H1 (cell line): ENCODE results near the gene RSPO1. TPM values are rescaled to one million over a fixed set of nuclear protein-coding genes. Genes with fewer than 3 reads are reported as not detected.

Experiments
- CTCF ChIA-PET: fragments of 300-600 bp; sonication (Branson Sonifier 250); formaldehyde crosslinking; loops from one replicate; lab custom pipeline; 2021; ENCODE audit not compliant: partially characterized antibody; lab: Charles Lee
- POLR2A ChIA-PET: fragments of 300-600 bp; sonication (Branson Sonifier 250); formaldehyde crosslinking; loops from one replicate; lab custom pipeline; 2021; ENCODE audit warnings: inconsistent platforms; ENCODE audit not compliant: partially characterized antibody; lab: Charles Lee
- DNase-seq, 2 experiments: peaks; one replicate each; pipeline versions ENCODE4 v3.0.0 to v3.0.0-alpha.2; 2010 to 2022; ENCODE audit warnings: low spot score in 2 of 2, low read depth in 1 of 2, mixed read lengths in 1 of 2
- FAIRE-seq: peaks from 2 replicates; lab custom pipeline; 2011; peaks lifted over from hg19 to GRCh38; lab: Jason Lieb, UNC
- H2AFZ ChIP-seq: 2 replicates; pipeline ENCODE4 v1.8.1; 2012; ENCODE audit warnings: low read length, inconsistent platforms
- H2AK5ac ChIP-seq: 2 replicates; pipeline ENCODE4 v1.6.1; 2013; ENCODE audit warnings: low read depth, low read length
- H2BK120ac ChIP-seq: replicated peaks from 2 replicates; pipeline ENCODE3; 2013; ENCODE audit warnings: low read depth, low read length, inconsistent platforms
- H2BK12ac ChIP-seq: 2 replicates; pipeline ENCODE4 v1.6.1; 2013; ENCODE audit warnings: low read depth, low read length
- H2BK15ac ChIP-seq: 2 replicates; pipeline ENCODE4 v1.6.1; 2013; ENCODE audit warnings: low read length
- H2BK20ac ChIP-seq: 2 replicates; pipeline ENCODE4 v1.6.1; 2013; ENCODE audit warnings: low read length
- H2BK5ac ChIP-seq: 2 replicates; pipeline ENCODE4 v1.6.1; 2013; ENCODE audit warnings: low read depth, low read length
- H3K14ac ChIP-seq: 2 replicates; pipeline ENCODE4 v1.6.1; 2013; ENCODE audit warnings: inconsistent platforms; ENCODE audit not compliant: insufficient read length
- H3K18ac ChIP-seq: 2 replicates; pipeline ENCODE4 v1.6.1; 2013; ENCODE audit warnings: low read length; ENCODE audit errors: extremely low read depth
- H3K23ac ChIP-seq: 2 replicates; pipeline ENCODE4 v1.6.1; 2013; ENCODE audit warnings: inconsistent platforms; ENCODE audit not compliant: insufficient read length
- H3K23me2 ChIP-seq: 2 replicates; pipeline ENCODE4 v1.6.1; 2013; ENCODE audit warnings: low read depth, low read length
- H3K27ac ChIP-seq: 2 replicates; pipeline ENCODE4 v1.6.1; 2011; ENCODE audit warnings: low read depth, low read length, inconsistent platforms
- H3K27me3 ChIP-seq, 4 experiments: replicated peaks in 1 of 4; 1 replicate in 1 of 4; 2 replicates in 3 of 4; pipeline versions ENCODE4 v1.6.1 to v1.8.1; 2011 to 2013; ENCODE audit warnings: low read length in 3 of 4, mild to moderate bottlenecking in 3 of 4, inconsistent platforms in 2 of 4, mixed read lengths in 2 of 4, moderate library complexity in 1 of 4; ENCODE audit not compliant: control insufficient read depth in 3 of 4, insufficient read depth in 3 of 4; ENCODE audit errors: extremely low read depth in 1 of 4
- H3K36me3 ChIP-seq, 4 experiments: 2 replicates each; pipeline versions ENCODE4 v1.6.1 to v1.8.1; 2011 to 2013; ENCODE audit warnings: mild to moderate bottlenecking in 4 of 4, low read length in 3 of 4, moderate library complexity in 2 of 4, control low read depth in 1 of 4, inconsistent platforms in 1 of 4; ENCODE audit not compliant: insufficient read depth in 4 of 4, control insufficient read depth in 2 of 4
- H3K4ac ChIP-seq: replicated peaks from 2 replicates; pipeline ENCODE3; 2013; ENCODE audit warnings: low read length, low read depth, mixed read lengths, inconsistent platforms; ENCODE audit not compliant: insufficient read length
- H3K4me1 ChIP-seq, 4 experiments: replicated peaks in 1 of 4; 1 replicate in 1 of 4; 2 replicates in 3 of 4; pipeline versions ENCODE4 v1.6.1 to v1.8.1; 2011 to 2013; ENCODE audit warnings: low read length in 3 of 4, inconsistent platforms in 2 of 4, mixed read lengths in 1 of 4; ENCODE audit not compliant: insufficient read depth in 4 of 4, control insufficient read depth in 3 of 4
- H3K4me2 ChIP-seq, 2 experiments: 2 replicates each; pipeline versions ENCODE4 v1.6.1 to v1.8.1; 2011 to 2013; ENCODE audit warnings: low read depth in 2 of 2, low read length in 2 of 2, control low read depth in 1 of 2, inconsistent platforms in 1 of 2, mild to moderate bottlenecking in 1 of 2; ENCODE audit not compliant: insufficient read depth in 1 of 2
- H3K4me3 ChIP-seq, 4 experiments: fragments of 200-600, 300-600 bp in 1 of 4; sonication (generic), shearing (Covaris generic), sonication (Bioruptor Twin) in 1 of 4; 2 replicates each; pipeline versions ENCODE4 v1.5.1 to v1.8.1; 2011 to 2016; ENCODE audit warnings: low read length in 4 of 4, low read depth in 3 of 4, control low read depth in 2 of 4, inconsistent platforms in 2 of 4, mild to moderate bottlenecking in 2 of 4, mixed read lengths in 1 of 4, moderate library complexity in 1 of 4; ENCODE audit not compliant: insufficient read depth in 2 of 4; ENCODE audit errors: extremely low read depth in 1 of 4
- H3K56ac ChIP-seq: replicated peaks from 2 replicates; pipeline ENCODE3; 2013; ENCODE audit warnings: low read depth, mild to moderate bottlenecking, mixed read lengths, low read length, inconsistent platforms; ENCODE audit not compliant: insufficient read length
- H3K79me1 ChIP-seq: 2 replicates; pipeline ENCODE4 v1.6.1; 2013; ENCODE audit warnings: low read depth, low read length, control low read depth
- H3K79me2 ChIP-seq, 2 experiments: 2 replicates each; pipeline versions ENCODE4 v1.6.1 to v1.8.1; 2012 to 2013; ENCODE audit warnings: low read length in 2 of 2, mild to moderate bottlenecking in 2 of 2, inconsistent platforms in 1 of 2; ENCODE audit not compliant: insufficient read depth in 2 of 2, control insufficient read depth in 1 of 2
- H3K9ac ChIP-seq, 4 experiments: replicated peaks in 1 of 4; 1 replicate in 1 of 4; 2 replicates in 3 of 4; pipeline versions ENCODE4 v1.6.1 to v1.8.1; 2011 to 2013; ENCODE audit warnings: low read depth in 3 of 4, low read length in 3 of 4, control low read depth in 2 of 4, mild to moderate bottlenecking in 2 of 4, moderate library complexity in 2 of 4, inconsistent platforms in 1 of 4; ENCODE audit errors: extremely low read depth in 1 of 4
- H3K9me3 ChIP-seq, 2 experiments: 2 replicates each; pipeline versions ENCODE4 v1.6.1 to v1.8.1; 2012 to 2013; ENCODE audit warnings: mild to moderate bottlenecking in 2 of 2, moderate library complexity in 2 of 2, control low read depth in 1 of 2, inconsistent platforms in 1 of 2, low read depth in 1 of 2, low read length in 1 of 2, mixed read lengths in 1 of 2; ENCODE audit not compliant: insufficient read depth in 2 of 2
- H4K20me1 ChIP-seq, 2 experiments: replicated peaks in 1 of 2; 2 replicates each; pipeline versions ENCODE3 to v1.8.1; 2011 to 2013; ENCODE audit warnings: inconsistent platforms in 2 of 2, low read length in 2 of 2, mild to moderate bottlenecking in 1 of 2; ENCODE audit not compliant: insufficient read depth in 2 of 2, control insufficient read depth in 1 of 2
- H4K5ac ChIP-seq: 2 replicates; pipeline ENCODE4 v1.6.1; 2013; ENCODE audit warnings: low read length, low read depth, mixed read lengths, inconsistent platforms; ENCODE audit not compliant: insufficient read length
- H4K8ac ChIP-seq: 2 replicates; pipeline ENCODE4 v1.8.0; 2013; ENCODE audit warnings: mild to moderate bottlenecking, moderate library complexity, low read length, inconsistent platforms; ENCODE audit not compliant: insufficient read depth; ENCODE audit errors: extremely low read depth
- H4K91ac ChIP-seq: replicated peaks from 2 replicates; pipeline ENCODE3; 2013; ENCODE audit warnings: low read length, mixed read lengths, inconsistent platforms; ENCODE audit not compliant: insufficient read length
- CBX5 ChIP-seq: fragments of 300-800, 300-1000 bp; sonication (generic); IDR thresholded peaks from 2 replicates; pipeline ENCODE4 v1.7.1; 2016; ENCODE audit warnings: antibody characterized with exemption, low read length, low read depth
- CEBPB ChIP-seq: IDR thresholded peaks from 2 replicates; pipeline ENCODE4 v1.6.1; 2012; ENCODE audit warnings: low read depth, low read length
- GTF2F1 ChIP-seq: IDR thresholded peaks from 2 replicates; pipeline ENCODE4 v1.6.1; 2012; ENCODE audit warnings: low read depth, low read length, improper control_type of control experiment, borderline replicate concordance
- HDAC2 ChIP-seq, 2 experiments: fragments of 300-600 bp in 1 of 2; sonication (generic) in 1 of 2; IDR thresholded peaks; 2 replicates each; pipeline ENCODE4 v1.6.1; 2011 to 2012; ENCODE audit warnings: low read depth in 2 of 2, low read length in 2 of 2, mild to moderate bottlenecking in 2 of 2, moderate library complexity in 2 of 2, borderline replicate concordance in 1 of 2, inconsistent platforms in 1 of 2
- JUND ChIP-seq: IDR thresholded peaks from 2 replicates; pipeline ENCODE4 v1.6.1; 2011; ENCODE audit warnings: mild to moderate bottlenecking, improper control_type of control experiment, low read length
- MAFK ChIP-seq: IDR thresholded peaks from 2 replicates; pipeline ENCODE4 v1.6.1; 2012; ENCODE audit warnings: low read depth, mild to moderate bottlenecking, improper control_type of control experiment, low read length
- NRF1 ChIP-seq: IDR thresholded peaks from 2 replicates; pipeline ENCODE4 v1.6.1; 2011; ENCODE audit warnings: mild to moderate bottlenecking, low read depth, low read length, improper control_type of control experiment
- RXRA ChIP-seq: IDR thresholded peaks from 2 replicates; pipeline ENCODE4 v1.6.1; 2011; ENCODE audit warnings: low read depth, mild to moderate bottlenecking, low read length, moderate library complexity; ENCODE audit not compliant: insufficient read depth
- SP2 ChIP-seq: IDR thresholded peaks from 2 replicates; pipeline ENCODE4 v1.6.1; 2012; ENCODE audit warnings: mild to moderate bottlenecking, low read length, inconsistent platforms
- TAF1 ChIP-seq: IDR thresholded peaks from 2 replicates; pipeline ENCODE4 v1.6.1; 2011; ENCODE audit warnings: mild to moderate bottlenecking, low read depth, low read length
- USF2 ChIP-seq: IDR thresholded peaks from 2 replicates; pipeline ENCODE4 v1.6.1; 2011; ENCODE audit warnings: low read length, improper control_type of control experiment
- WGBS, 2 experiments: shearing (Covaris generic) in 1 of 2; methylation state at CpG; one replicate each; pipeline versions ENCODE4 v1.1.6 to v1.1.7; 2013 to 2015; ENCODE audit warnings: low lambda C conversion rate in 2 of 2, mixed read lengths in 2 of 2, inconsistent platforms in 1 of 2, low coverage in 1 of 2, missing lambda C conversion rate in 1 of 2; ENCODE audit not compliant: insufficient replicate concordance in 2 of 2, insufficient coverage in 1 of 2, insufficient read length in 1 of 2; ENCODE audit errors: extremely low coverage in 1 of 2, missing lambda C conversion rate in 1 of 2; 5-methylcytosine and 5-hydroxymethylcytosine counted together
- polyA plus RNA-seq, 7 experiments: library from polyadenylated mRNA; depleted of rRNA in 3 of 7; stranded (reverse) in 5 of 7; unstranded in 2 of 7; fragments of >200 nt in 5 of 7; fragments of 200-250 nt in 2 of 7; gene quantifications; 1 replicate in 5 of 7; 2 replicates in 1 of 7; 4 replicates in 1 of 7; pipeline versions ENCODE4 v1.2.1 to v1.2.3, GENCODE V29; 2011 to 2013; ENCODE audit warnings: missing spikeins in 2 of 7, mixed read lengths in 2 of 7
- total RNA-seq: library from RNA; stranded (reverse); fragmentation: NEBNext Ultra II Directional; extraction: Animal tissue kit (Norgen Biotek cat#: 25700); gene quantifications from 2 replicates; pipeline ENCODE4 v1.2.1, GENCODE V29; 2021
- TF ChIP-seq, protein P1 (sequence below): IDR thresholded peaks from 2 replicates; pipeline ENCODE4 v1.6.1; 2012; ENCODE audit warnings: inconsistent platforms

Gene RSPO1
- total and polyA plus RNA-seq, 2 of the 8 experiments (the other 6 are each of a cell fraction or from before 2014, with no cell fraction given): 0.39 TPM; not detected in 1

- Histone ChIP-seq H3K27me3 (peaks cover 0 to 3% (median 0%) of the 10 kb centered on the region in 4 experiments; a peak in 3 of 7 replicates), H3K4me1 (no peaks in the 10 kb centered on the region), H4K91ac (no peak overlapping the region), H3K56ac (no peak overlapping the region), H3K18ac (no peak overlapping the region), H2BK20ac (no peak overlapping the region), H4K5ac (no peak overlapping the region), H3K9me3 (no peaks in the 10 kb centered on the region), H3K27ac (no peak overlapping the region), H2BK12ac (no peak overlapping the region), H3K4ac (no peak overlapping the region), H3K4me2 (no peak overlapping the region), H3K23me2 (no peaks in the 10 kb centered on the region; the same call in 1 of the 2 replicates), H3K36me3 (no peaks in the 10 kb centered on the region), H2BK5ac (no peak overlapping the region), H2AFZ (no peak overlapping the region), H3K23ac (no peak overlapping the region), H3K9ac (no peak overlapping the region), H3K14ac (no peak overlapping the region), H2AK5ac (no peak overlapping the region), H2BK15ac (no peak overlapping the region), H2BK120ac (no peak overlapping the region), H3K79me1 (peaks cover 5% of the 10 kb centered on the region; the same call in 1 of the 2 replicates), H4K8ac (no peak overlapping the region), H3K4me3 (no peak overlapping the region), H3K79me2 (peaks cover 6 to 8% of the 10 kb centered on the region in 2 experiments), H4K20me1 (no peaks in the 10 kb centered on the region)
- POLR2A ChIA-PET: interaction anchor here (1.2 kb wide), 1 partner anchor 84 kb away, joined by 4 read pairs; no protein-coding TSS in a partner anchor
- DNase-seq (no peak), FAIRE-seq (no peak)
- 86% methylated on average over 5 of the region's 5 CpGs; no CpG with 5 or more reads in 1 of the 2 experiments for WGBS, 2 experiments
- CTCF ChIA-PET: interaction anchor here (1.0 to 13.4 kb wide), 5 partner anchors 8 to 113 kb away, joined by 3 to 400 read pairs (median 59); a partner anchor contains a TSS
- TF ChIP-seq CBX5 (no peak), JUND (no peak), MAFK (no peak), CEBPB (no peak), NRF1 (no peak), TAF1 (no peak), RXRA (no peak), SP2 (no peak), USF2 (no peak), GTF2F1 (no peak), HDAC2 (IDR thresholded peaks at IDR 0.05; ENCODE audit: borderline replicate concordance in 1 of 2, low read depth in 2 of 2, low read length in 2 of 2) (no peak)
- TF ChIP-seq, protein P1, sequence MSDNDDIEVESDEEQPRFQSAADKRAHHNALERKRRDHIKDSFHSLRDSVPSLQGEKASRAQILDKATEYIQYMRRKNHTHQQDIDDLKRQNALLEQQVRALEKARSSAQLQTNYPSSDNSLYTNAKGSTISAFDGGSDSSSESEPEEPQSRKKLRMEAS: no peak
Measured at GRCh38 chr1:37599940-37600339, 34.8 kb downstream of the RSPO1 start.
